Progenitor cell of endocrine pancreas (in vitro differentiated cells): ENCODE results near the gene POGZ. TPM values are rescaled to one million over a fixed set of nuclear protein-coding genes. Genes with fewer than 3 reads are reported as not detected.

Experiments used
- DNase-seq: peaks from one replicate; pipeline ENCODE4 v3.0.0; 2021; ENCODE audit warnings: low spot score; ENCODE audit not compliant: unreplicated experiment
- H3K27ac Mint-ChIP-seq: 2 replicates; pipeline ENCODE4 v1.8.0; 2021; ENCODE audit warnings: mild to moderate bottlenecking, moderate library complexity, mixed read lengths
- H3K27me3 Mint-ChIP-seq: 2 replicates; pipeline ENCODE4 v1.8.0; 2021; ENCODE audit warnings: mixed read lengths
- H3K36me3 Mint-ChIP-seq: 2 replicates; pipeline ENCODE4 v1.8.0; 2022; ENCODE audit warnings: mixed read lengths; ENCODE audit not compliant: insufficient read depth
- H3K4me1 Mint-ChIP-seq: 2 replicates; pipeline ENCODE4 v1.8.0; 2021; ENCODE audit warnings: low read depth, mixed read lengths
- H3K4me3 Mint-ChIP-seq: 2 replicates; pipeline ENCODE4 v1.8.0; 2021; ENCODE audit warnings: low read depth, mild to moderate bottlenecking, moderate library complexity, mixed read lengths
- H3K9me3 Mint-ChIP-seq: 2 replicates; pipeline ENCODE4 v1.8.0; 2021; ENCODE audit warnings: low read depth, mixed read lengths
- total RNA-seq: library from RNA; stranded (reverse); gene quantifications from 2 replicates; pipeline ENCODE4 v1.2.1, GENCODE V29; 2021
- TF ChIP-seq, protein P1 (sequence below): fragments of 200-600 bp; sonication (generic); IDR thresholded peaks from one replicate; pipeline ENCODE4 v1.5.0; 2021; ENCODE audit warnings: antibody characterized with exemption, mild to moderate bottlenecking; ENCODE audit not compliant: unreplicated experiment

POGZ gene
- total RNA-seq, 1 donor from 2014 or later, result 188 TPM

DNA sequence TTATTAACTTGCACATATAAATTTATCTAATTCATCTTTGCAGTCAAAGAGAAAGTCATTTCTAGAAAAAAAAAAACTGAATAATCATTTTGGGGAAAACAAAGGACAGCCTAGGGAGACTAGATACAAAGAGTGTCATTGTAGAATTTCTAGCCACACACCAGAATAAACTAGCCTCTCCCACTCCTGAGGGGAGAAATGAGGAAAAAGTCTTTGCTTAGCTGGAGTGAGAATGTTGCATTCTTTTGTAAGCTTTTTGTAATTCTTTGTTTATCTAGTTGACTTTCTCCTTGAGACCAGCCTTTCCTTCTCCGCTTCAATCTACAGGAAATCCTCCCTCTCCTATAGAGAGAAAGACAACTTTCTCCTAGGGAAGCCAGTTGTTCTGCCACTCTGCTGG, 36.0 kb upstream of the POGZ start:
- no peaks in the 10 kb centered on the region for H3K36me3 Mint-ChIP-seq
- H3K27ac Mint-ChIP-seq, result peak overlapping the region; percentile 91
- no peaks in the 10 kb centered on the region for H3K9me3 Mint-ChIP-seq
- TF ChIP-seq, protein P1, sequence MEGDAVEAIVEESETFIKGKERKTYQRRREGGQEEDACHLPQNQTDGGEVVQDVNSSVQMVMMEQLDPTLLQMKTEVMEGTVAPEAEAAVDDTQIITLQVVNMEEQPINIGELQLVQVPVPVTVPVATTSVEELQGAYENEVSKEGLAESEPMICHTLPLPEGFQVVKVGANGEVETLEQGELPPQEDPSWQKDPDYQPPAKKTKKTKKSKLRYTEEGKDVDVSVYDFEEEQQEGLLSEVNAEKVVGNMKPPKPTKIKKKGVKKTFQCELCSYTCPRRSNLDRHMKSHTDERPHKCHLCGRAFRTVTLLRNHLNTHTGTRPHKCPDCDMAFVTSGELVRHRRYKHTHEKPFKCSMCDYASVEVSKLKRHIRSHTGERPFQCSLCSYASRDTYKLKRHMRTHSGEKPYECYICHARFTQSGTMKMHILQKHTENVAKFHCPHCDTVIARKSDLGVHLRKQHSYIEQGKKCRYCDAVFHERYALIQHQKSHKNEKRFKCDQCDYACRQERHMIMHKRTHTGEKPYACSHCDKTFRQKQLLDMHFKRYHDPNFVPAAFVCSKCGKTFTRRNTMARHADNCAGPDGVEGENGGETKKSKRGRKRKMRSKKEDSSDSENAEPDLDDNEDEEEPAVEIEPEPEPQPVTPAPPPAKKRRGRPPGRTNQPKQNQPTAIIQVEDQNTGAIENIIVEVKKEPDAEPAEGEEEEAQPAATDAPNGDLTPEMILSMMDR, result no peak
- H3K4me3 Mint-ChIP-seq, result no peak overlapping the region
- H3K4me1 Mint-ChIP-seq, result peaks cover 30% of the 10 kb centered on the region
- H3K27me3 Mint-ChIP-seq, result no peaks in the 10 kb centered on the region
- no peak for DNase-seq

DNA sequence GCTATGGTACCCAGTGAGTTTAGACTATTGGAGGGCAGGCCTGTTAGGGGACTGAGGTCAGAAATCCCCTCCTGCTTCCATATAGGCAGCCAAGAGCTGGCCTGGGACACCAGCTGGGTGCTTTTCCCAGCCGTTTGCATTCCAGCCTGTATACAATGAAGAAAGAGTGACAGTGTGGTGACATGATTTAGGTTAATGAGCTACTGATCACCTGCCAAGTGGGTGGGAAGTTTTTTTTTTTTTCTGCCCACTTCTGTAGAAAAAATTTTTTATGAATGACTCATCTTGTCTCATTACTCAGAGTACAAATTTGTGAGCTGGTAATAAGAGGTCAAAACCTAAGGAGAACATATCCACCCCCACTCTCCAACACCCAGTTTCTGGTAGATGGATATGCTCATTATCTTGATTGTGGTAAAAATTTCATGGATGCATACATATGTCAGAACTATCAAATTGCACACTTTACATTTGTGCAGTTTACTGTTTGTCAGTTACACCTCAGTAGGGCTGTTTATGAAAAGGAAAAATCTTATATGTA, 35.5 kb upstream of the POGZ start:
- TF ChIP-seq, protein P1, result no peak
- no peak overlapping the region for H3K4me3 Mint-ChIP-seq
- H3K9me3 Mint-ChIP-seq, result no peaks in the 10 kb centered on the region
- H3K27ac Mint-ChIP-seq, result peak overlapping the region; percentile 86
- no peak for DNase-seq
- H3K27me3 Mint-ChIP-seq, result no peaks in the 10 kb centered on the region
- H3K4me1 Mint-ChIP-seq, result peaks cover 30% of the 10 kb centered on the region
- H3K36me3 Mint-ChIP-seq, result no peaks in the 10 kb centered on the region

DNA sequence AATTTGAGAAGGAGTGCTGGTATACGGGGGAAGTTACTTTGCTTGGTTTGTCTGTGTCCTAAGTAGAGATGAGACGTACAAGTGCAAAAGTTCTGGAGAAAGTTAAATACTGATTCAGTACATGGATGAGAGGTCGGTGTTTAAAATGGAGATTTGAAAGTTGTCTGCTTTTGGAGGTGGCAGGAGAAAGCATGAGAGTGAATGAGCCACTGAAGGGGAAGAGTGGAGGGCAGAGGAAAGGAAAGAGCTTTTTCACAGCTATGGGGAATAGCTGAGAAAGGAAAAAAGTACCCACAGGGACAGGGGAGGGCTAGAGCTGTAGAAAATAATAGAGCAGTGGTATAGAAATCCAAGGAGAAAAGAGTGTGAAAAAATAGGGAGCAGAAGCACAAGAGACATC, 33.7 kb upstream of the POGZ start:
- H3K36me3 Mint-ChIP-seq, result no peaks in the 10 kb centered on the region
- no peaks in the 10 kb centered on the region for H3K9me3 Mint-ChIP-seq
- TF ChIP-seq, protein P1, result no peak
- no peak for DNase-seq
- H3K4me1 Mint-ChIP-seq, result peaks cover 30% of the 10 kb centered on the region
- no peak overlapping the region for H3K4me3 Mint-ChIP-seq
- H3K27me3 Mint-ChIP-seq, result no peaks in the 10 kb centered on the region
- H3K27ac Mint-ChIP-seq, result peak overlapping the region; percentile 31

DNA sequence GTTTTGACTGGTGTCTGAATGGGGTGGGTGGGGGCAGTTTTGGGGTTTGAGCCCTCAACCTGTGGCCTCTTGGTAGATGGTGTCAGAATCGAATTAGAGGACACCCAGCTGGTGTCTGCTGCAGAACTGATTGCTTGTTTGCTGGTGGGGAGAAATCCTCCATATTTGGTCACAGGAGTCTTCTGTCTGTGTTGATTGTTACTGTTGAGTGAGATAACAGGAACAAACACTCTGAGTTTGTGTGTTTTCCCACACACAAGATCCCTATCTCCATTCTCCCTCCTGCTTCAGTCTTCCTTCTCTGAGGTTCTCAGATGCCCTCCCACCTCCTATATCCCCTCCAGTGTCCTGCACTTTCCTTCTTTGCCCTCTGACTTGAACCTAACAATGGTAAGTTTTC, 32.8 kb upstream of the POGZ start:
- Mint-ChIP-seq H3K36me3 (no peaks in the 10 kb centered on the region), H3K27me3 (no peaks in the 10 kb centered on the region), H3K4me1 (peaks cover 30% of the 10 kb centered on the region), H3K9me3 (no peaks in the 10 kb centered on the region), H3K4me3 (no peak overlapping the region), H3K27ac (peak overlapping the region; percentile 90)
- DNase-seq, result no peak
- TF ChIP-seq, protein P1, result no peak

DNA sequence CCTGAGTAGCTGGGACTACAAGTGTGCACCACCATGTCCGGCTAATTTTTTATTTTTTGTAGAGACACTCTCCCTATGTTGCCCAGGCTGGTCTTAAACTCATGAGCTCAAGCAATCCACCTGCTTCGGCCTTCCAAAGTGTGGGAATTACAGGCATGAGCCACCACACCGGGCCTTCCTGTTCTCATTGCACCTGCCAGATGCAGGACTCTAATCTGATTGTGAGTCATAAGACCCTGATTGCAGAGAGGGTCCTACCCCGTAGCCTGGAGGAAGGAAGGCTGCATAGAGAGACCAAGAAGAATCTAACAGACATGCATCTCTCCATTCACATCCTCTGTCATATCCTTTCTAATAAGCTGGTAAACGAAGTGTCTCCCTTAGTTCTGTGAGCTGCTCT, 32.3 kb upstream of the POGZ start:
- no peaks in the 10 kb centered on the region for H3K9me3 Mint-ChIP-seq
- no peaks in the 10 kb centered on the region for H3K36me3 Mint-ChIP-seq
- peak overlapping the region; percentile 67 for H3K27ac Mint-ChIP-seq
- no peaks in the 10 kb centered on the region for H3K27me3 Mint-ChIP-seq
- TF ChIP-seq, protein P1, result no peak
- peaks cover 30% of the 10 kb centered on the region for H3K4me1 Mint-ChIP-seq
- DNase-seq, result no peak
- no peak overlapping the region for H3K4me3 Mint-ChIP-seq
